HuH-7.5 (cell line): Measurements from ENCODE around the gene MASTL.
"Not testable (repeated sequence)": the region's sequence is repeated elsewhere in the genome, so short reads cannot be mapped to it uniquely, and the experiment has no call there.

ENCODE experiments used
- DNase-seq: peaks from one replicate; pipeline ENCODE4 v3.0.0; 2011; ENCODE audit warnings: low spot score

The MASTL gene

DNA sequence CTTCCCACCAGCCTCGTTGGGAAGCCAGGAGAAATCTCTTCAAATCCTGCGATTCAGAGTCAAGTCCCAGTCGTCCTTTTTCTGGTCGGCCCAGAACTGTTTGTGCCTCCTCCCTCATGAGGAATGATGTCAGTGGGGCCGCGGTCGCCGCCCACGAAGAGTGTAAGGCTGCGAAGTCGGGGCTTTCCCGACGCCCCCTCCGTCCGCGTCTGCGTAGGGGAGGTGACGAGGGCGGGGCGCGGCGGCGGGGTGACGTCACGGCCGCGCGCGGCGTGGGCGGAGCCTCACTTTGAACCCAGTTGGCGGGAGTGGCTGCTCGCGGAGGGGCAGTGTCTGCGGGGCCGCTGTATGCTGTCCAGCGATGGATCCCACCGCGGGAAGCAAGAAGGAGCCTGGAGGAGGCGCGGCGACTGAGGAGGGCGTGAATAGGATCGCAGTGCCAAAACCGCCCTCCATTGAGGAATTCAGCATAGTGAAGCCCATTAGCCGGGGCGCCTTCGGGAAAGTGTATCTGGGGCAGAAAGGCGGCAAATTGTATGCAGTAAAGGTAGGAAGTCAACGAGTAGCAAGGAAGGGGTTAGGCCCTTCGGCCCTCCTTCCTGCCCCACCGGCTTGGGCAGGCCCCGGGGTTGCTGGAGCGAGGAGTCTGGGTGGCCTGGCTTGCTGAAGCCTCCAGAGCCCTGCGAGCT lies at the start of gene MASTL:
Gene MASTL (plus strand): TSS at position 287 of the 689 bp plus-strand sequence. CDS start 75 bp downstream, at position 362.
- peak; percentile 71 for DNase-seq

- no peak for DNase-seq
Observed at GRCh38 chr10:27108165-27108564, 47.0 kb upstream of the MASTL start.

- DNase-seq: no peak
Observed at GRCh38 chr10:27134371-27134770, 20.8 kb upstream of the MASTL start.

- no peak for DNase-seq
Observed at GRCh38 chr10:27138277-27138676, 16.9 kb upstream of the MASTL start.

- DNase-seq: no peak
Observed at GRCh38 chr10:27143686-27144085, 11.5 kb upstream of the MASTL start.

- no peak for DNase-seq
Observed at GRCh38 chr10:27145937-27146336, 9.2 kb upstream of the MASTL start.

DNA sequence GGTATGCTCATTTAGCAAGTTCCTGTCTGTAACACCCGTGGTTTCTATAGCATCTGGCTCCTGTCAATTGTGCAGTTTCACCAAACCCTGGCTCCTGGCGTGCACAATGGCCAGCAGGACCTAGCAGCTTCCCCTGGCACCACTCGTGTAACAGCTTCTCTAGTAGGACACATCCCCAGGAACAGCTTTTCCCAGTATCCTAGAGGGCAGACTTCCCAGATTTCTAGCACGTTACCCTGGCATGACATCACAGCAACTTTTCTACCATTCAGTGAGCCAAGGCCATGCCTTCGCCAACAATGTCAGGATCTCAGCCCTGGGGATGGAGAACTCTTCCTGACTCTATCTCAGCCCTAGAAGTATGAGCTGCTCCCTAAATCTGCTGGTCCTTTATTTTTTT lies 7.5 kb upstream of the MASTL start:
- no peak for DNase-seq

- no peak for DNase-seq
Observed at GRCh38 chr10:27150261-27150660, 4.9 kb upstream of the MASTL start.

DNA sequence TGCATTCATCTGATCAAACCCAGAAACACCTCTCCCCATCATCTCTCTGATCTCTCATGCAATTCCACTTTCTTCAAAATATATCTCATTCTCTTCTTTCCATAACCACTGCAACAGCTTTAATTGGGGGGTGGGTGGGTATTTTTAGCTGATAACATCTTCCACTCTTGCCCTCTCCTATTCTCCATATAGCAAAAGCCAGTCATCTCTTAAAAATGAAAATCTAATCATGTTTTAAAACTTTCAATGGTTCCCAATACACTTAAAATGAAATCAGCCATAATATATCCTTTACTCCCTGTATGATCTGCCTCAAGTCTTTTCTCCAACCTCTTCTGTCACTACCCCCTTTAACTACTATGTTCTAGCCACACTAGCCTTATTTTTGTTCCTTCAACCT lies 2.5 kb upstream of the MASTL start:
- DNase-seq: no peak

GRCh38 chr10:27153329-27153728 lies 1.8 kb upstream of the MASTL start:
- no peak for DNase-seq

GRCh38 chr10:27153845-27154193 lies 1.3 kb upstream of the MASTL start:
- DNase-seq: no peak

DNA sequence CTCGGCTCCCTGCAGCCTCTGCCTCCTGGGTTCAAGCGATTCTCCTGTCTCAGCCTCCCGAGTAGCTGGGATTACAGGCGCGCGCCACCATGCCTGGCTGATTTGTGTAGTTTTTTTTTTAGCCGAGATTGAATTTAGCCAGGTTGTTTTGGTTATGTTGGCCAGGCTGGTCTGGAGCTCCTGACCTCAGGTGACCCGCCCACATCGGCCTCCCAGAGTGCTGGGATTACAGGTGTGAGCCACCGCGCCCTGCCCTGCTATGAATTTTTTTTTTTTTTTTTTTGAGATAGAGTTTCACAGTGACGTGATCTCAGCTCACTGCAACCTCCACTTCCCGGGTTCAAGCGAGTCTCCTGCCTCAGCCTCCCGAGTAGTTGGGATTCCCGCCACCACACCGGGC lies 1.4 kb downstream of the MASTL start:
- DNase-seq: not testable (repeated sequence)

- no peak for DNase-seq
Observed at GRCh38 chr10:27157150-27157549, 2.0 kb downstream of the MASTL start.

DNA sequence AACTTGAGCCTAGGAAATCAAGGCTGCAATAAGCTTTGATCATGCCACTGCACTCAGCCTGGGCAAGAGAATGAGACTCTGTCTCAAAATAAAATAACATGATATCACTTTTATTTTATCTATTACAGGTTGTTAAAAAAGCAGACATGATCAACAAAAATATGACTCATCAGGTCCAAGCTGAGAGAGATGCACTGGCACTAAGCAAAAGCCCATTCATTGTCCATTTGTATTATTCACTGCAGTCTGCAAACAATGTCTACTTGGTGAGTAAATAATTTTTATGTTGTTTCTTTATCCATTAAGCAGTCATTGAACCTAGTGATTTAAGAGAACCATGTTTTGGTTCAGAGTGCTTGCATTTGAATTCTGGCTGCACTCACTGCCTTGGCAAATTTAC lies 3.3 kb downstream of the MASTL start:
- DNase-seq: no peak

- DNase-seq: no peak
Observed at GRCh38 chr10:27169849-27170248, 14.7 kb downstream of the MASTL start.

- no peak for DNase-seq
Observed at GRCh38 chr10:27188259-27188658, 33.1 kb downstream of the MASTL start.

GRCh38 chr10:27188897-27189296 lies 33.7 kb downstream of the MASTL start:
- DNase-seq: no peak

GRCh38 chr10:27190508-27190907 lies 35.4 kb downstream of the MASTL start:
- DNase-seq: no peak

DNA sequence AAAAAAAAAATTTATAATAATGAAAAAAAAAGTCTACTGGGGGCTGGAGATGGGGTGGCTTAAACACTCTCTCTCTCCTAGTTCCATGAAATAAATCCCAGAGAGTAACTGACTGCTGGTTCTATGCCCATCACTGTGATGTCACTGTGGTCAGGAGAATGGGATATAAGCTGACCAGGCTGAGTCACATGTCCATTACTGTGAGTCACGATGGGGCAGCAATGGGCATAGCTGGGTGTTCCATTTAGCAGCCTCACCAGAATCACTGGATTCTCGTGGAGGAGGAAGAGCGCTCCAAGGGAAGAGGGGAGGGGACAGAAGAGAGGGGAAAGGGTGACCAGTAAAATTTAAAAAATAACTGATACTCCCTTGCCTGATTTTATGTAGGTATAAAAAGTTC lies 37.1 kb downstream of the MASTL start:
- DNase-seq: no peak

GRCh38 chr10:27197980-27198620 lies 42.9 kb downstream of the MASTL start:
- no peak for DNase-seq

GRCh38 chr10:27203806-27204205 lies 48.7 kb downstream of the MASTL start:
- DNase-seq: no peak

DNA sequence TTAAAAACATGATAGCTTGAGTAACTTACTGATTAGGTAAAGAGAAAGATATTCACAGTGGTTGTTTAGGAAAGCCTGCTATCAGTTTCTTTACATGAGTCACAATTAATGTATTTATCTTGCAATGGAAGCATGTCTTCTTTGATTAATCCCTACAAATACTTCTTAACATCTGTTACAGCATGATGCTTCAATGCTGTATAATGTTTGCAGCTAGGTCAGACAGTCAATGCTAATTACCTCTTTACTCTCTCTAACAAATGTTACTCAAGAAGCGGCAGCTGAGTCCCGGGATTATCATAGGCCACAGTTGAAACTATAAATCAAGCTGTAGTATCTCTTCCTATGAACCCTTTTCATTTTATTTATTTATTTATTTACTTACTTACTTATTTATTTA lies 52.2 kb downstream of the MASTL start:
- DNase-seq: no peak

DNA sequence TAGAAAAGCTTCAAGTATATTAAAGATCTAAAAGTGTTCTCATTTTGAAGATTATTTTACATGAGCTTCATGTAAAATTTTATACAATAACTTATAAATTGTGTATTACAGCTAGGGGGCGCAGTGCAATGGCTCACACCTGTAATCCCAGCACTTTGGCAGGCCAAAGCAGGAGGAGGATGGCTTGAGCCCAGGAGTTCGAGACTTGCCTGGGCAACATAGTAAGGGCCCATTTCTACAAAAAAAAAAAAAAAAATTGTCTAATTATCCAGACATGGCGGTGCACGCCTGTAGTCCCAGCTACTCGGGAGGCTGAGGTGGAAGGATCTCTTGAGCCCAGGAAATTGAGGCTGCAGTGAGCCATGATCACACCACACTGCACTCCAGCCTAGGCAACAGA lies 68.8 kb downstream of the MASTL start:
- no peak for DNase-seq

- DNase-seq: no peak
Observed at GRCh38 chr10:27225011-27225590, 69.9 kb downstream of the MASTL start.
